Kidney (tissue), 14 donors: ENCODE measurements around the gene HABP2. TPM values are rescaled to one million over a fixed set of nuclear protein-coding genes. Genes with fewer than 3 reads are reported as not detected.

Source experiments
- DNase-seq, 5 donors: peaks; one replicate each; pipeline ENCODE4 v3.0.0-alpha.2; 2013 to 2020
- FAIRE-seq: peaks from 2 replicates; lab custom pipeline; 2012; peaks lifted over from hg19 to GRCh38; lab: Jason Lieb, UNC
- H3K27ac ChIP-seq, 2 donors: one replicate each; pipeline ENCODE4 v1.7.0; 2013; ENCODE audit warnings: low read depth in 2 of 2, low read length in 2 of 2, inconsistent platforms in 1 of 2
- H3K27me3 ChIP-seq: one replicate; pipeline ENCODE4 v1.7.1; 2013; ENCODE audit warnings: low read length, inconsistent platforms; ENCODE audit not compliant: control insufficient read depth, insufficient read depth
- H3K36me3 ChIP-seq, 3 donors: one replicate each; pipeline versions ENCODE4 v1.7.0 to v1.7.1; 2013; ENCODE audit warnings: low read length in 3 of 3, control low read depth in 1 of 3, inconsistent platforms in 1 of 3; ENCODE audit not compliant: insufficient read depth in 3 of 3, control insufficient read depth in 2 of 3
- H3K4me1 ChIP-seq, 3 donors: one replicate each; pipeline versions ENCODE4 v1.7.0 to v1.7.1; 2013; ENCODE audit warnings: low read length in 3 of 3, inconsistent platforms in 1 of 3, low read depth in 1 of 3; ENCODE audit not compliant: control insufficient read depth in 2 of 3, insufficient read depth in 2 of 3
- H3K4me3 ChIP-seq, 3 donors: one replicate each; pipeline versions ENCODE4 v1.7.0 to v1.8.1; 2013; ENCODE audit warnings: low read length in 3 of 3, control low read depth in 1 of 3, inconsistent platforms in 1 of 3
- H3K9ac ChIP-seq, 3 donors: one replicate each; pipeline versions ENCODE4 v1.7.0 to v1.7.1; 2013; ENCODE audit warnings: low read length in 3 of 3, control low read depth in 1 of 3, inconsistent platforms in 1 of 3
- H3K9me3 ChIP-seq, 3 donors: one replicate each; pipeline versions ENCODE4 v1.7.0 to v1.7.1; 2013; ENCODE audit warnings: low read length in 3 of 3, control low read depth in 1 of 3, inconsistent platforms in 1 of 3; ENCODE audit not compliant: control insufficient read depth in 2 of 3, insufficient read depth in 1 of 3
- CTCF ChIP-seq: IDR thresholded peaks from 3 replicates; pipeline ENCODE4 v1.5.1; 2012; ENCODE audit warnings: mild to moderate bottlenecking, moderate library complexity, borderline replicate concordance; ENCODE audit not compliant: insufficient read depth; ENCODE audit errors: extremely low read depth
- intact Hi-C: fragments of 100-400 bp; cut with DNase I; formaldehyde crosslinking; loops from one replicate; pipeline ENCODE4 v1.11.1; 2022
- polyA plus RNA-seq: library from polyadenylated mRNA; stranded (reverse); fragments of 350-450 nt; fragmentation: Illumina TruSeq; extraction: RNeasy Lipid Tissue Mini Kit (QIAGEN cat#74804); gene quantifications from one replicate; pipeline ENCODE4 v1.2.3, GENCODE V29; 2014; ENCODE audit warnings: low read depth, low replicate concordance; ENCODE audit not compliant: insufficient read depth
- total RNA-seq: library from RNA; stranded (reverse); fragmentation: NEBNext Ultra II Directional; extraction: Animal tissue kit (Norgen Biotek cat#: 25700); gene quantifications from one replicate; pipeline ENCODE4 v1.2.1, GENCODE V29; 2021
- donor health status: control.
- donor health status: control.
- donor health status: control.
- donor health status: control.
- donor health status: control.
- donor health status: DM: yes; HTN: yes; CAD: no.
- donor health status: Normal renal cell carcinoma (clear cell type).

The HABP2 gene
- total and polyA plus RNA-seq, 2 donors from 2014 or later, result 25.6 to 27.4 TPM

DNA sequence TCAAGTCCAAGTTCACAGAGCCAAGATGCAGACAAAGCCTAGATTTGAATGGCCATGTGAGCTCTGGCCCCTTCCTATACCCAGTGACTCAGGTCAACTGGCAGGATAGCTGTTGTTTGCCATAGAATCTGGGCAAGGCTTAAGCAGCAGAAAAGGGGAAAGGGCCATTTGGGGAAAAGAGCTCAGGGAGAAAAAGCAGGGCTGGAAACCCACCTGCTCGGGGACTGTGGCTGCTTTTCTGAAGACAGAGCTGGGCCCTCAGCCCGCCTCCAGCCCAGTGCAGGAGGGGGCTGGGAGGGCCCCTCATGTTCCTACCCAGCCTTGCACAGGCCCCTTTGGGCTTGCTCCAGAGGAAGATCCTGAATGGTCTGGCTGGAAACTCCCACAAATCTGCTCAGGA is 32.6 kb upstream of the HABP2 start:
- Histone ChIP-seq H3K9me3 (no peaks in the 10 kb centered on the region), H3K27me3 (no peaks in the 10 kb centered on the region), H3K4me1 (peaks cover 0 to 3% (median 0%) of the 10 kb centered on the region in 3 donors), H3K9ac (no peak overlapping the region), H3K36me3 (no peaks in the 10 kb centered on the region), H3K4me3 (no peak overlapping the region), H3K27ac (no peak overlapping the region)
- TF ChIP-seq CTCF, result no peak
- intact Hi-C loops, result no loop called here
- DNase-seq (no peak), FAIRE-seq (no peak)

DNA sequence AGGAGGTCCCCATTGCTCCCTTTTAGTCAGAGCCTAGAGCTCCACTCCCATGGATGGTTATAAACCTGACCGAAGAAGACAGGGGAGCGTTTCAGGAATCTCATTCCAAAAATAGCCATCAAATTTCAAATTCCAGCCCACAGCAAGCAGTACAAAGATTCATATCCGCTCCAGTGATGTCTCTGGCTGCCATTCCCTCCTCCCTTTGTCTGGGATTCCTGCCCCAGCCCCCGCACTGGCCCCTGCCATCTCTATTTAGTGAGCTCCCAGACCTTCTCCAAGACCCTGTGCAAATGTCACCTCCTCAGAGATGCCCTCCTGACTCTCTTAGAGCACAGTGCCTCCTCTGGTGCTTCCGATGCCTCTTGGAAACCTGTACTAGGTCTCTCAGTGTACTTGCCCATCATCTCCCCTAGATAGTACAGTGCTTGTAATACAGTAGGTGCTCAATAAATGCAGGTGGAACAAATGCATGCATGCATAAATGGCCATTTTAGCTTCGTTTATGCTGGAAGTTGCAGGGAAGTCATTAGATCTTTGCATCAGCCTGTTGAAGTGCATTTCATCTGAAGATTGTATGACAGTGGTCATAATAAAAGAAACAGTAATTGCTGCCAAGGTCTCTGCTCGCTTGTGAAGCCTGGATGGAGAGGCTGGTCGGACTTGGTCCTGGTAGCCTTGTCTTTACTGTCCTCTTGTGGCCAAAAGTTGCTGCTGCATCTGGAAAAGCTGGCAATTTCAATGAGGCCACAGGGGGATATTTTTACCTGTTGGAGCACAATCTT is 32.0 kb upstream of the HABP2 start:
- Histone ChIP-seq H3K27ac (no peak overlapping the region), H3K4me3 (no peak overlapping the region), H3K27me3 (no peaks in the 10 kb centered on the region), H3K4me1 (peaks cover 0 to 3% (median 0%) of the 10 kb centered on the region in 3 donors), H3K9me3 (no peaks in the 10 kb centered on the region), H3K36me3 (no peaks in the 10 kb centered on the region), H3K9ac (no peak overlapping the region)
- TF ChIP-seq CTCF, result peak; percentile 98
- intact Hi-C loops, result no loop called here
- peak in 4 of 5 donors; percentile 72 to 86 (median 81) for DNase-seq
- FAIRE-seq, result peak; percentile 66

DNA sequence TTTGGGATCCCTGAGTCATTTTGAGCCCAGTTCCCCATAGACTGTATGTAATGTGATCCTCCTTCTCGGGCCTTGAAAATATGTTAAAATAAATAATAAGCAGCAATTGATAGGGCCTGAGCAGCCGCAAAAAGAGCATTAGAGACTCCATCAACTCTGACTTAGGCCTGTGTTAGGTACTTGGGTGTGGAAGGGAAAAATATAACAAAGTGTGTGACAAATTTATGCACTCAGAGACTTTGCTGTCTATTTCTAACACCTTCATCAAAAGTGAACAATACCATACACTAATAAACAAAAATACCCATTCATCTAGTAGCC is 31.4 kb upstream of the HABP2 start:
- no peaks in the 10 kb centered on the region for H3K9me3 ChIP-seq
- no peak overlapping the region for H3K4me3 ChIP-seq
- H3K27me3 ChIP-seq, result no peaks in the 10 kb centered on the region
- no peak overlapping the region for H3K27ac ChIP-seq
- TF ChIP-seq CTCF, result no peak
- H3K9ac ChIP-seq, result no peak overlapping the region
- FAIRE-seq (no peak), DNase-seq (no peak)
- no peaks in the 10 kb centered on the region for H3K36me3 ChIP-seq
- H3K4me1 ChIP-seq, result peaks cover 0 to 3% (median 0%) of the 10 kb centered on the region in 3 donors
- intact Hi-C loops, result no loop called here
